ENCODE data around the gene MYH9. TPM values are rescaled to one million over a fixed set of nuclear protein-coding genes. Genes with fewer than 3 reads are reported as not detected.
A peak's percentile ranks its signal among the peaks of the same experiment; 100 is the strongest.

MYH9 gene
- polyA plus RNA-seq, 3 donors = 247 to 318 (median 290) TPM

GRCh38 chr22:36328635-36329253 is 59.0 kb downstream of the MYH9 start:
- DNase-seq (ENCODE audit: extremely low read depth in 1 of 11, low read depth in 9 of 11, low spot score in 4 of 11) = peak in 2 of 11 donors; percentile 50 to 62

DNA sequence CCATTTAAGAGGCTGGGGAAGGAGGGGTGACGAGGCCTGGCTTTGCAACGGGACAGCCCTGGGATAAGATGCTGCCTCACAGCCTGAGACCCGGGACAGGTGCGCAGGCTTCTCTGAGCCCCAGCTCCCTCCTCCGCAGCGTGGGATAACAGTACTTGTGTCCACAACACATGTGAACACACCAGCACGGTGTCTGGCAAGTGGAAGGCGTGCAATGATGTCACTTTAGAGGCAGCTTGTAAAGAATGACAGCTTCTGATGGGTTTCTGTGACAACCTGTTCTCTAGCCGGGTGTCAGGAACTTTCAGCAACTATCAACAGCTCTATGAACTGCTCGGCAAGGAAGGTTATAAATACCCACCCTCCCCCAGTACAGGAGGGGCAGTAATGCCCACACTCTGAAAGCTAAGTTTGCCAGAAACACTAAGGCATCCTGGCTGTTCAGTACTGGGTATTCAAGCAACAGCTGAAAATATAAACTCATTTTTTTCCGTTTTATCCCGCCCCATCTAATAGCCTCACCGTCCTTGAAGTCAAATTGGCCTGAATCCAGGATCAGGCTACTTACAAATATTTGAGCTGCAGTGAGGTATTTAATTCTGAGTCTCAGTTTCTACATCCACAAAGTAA is 59.7 kb downstream of the MYH9 start:
- DNase-seq (ENCODE audit: extremely low read depth in 1 of 11, low read depth in 9 of 11, low spot score in 4 of 11) = no peak

DNA sequence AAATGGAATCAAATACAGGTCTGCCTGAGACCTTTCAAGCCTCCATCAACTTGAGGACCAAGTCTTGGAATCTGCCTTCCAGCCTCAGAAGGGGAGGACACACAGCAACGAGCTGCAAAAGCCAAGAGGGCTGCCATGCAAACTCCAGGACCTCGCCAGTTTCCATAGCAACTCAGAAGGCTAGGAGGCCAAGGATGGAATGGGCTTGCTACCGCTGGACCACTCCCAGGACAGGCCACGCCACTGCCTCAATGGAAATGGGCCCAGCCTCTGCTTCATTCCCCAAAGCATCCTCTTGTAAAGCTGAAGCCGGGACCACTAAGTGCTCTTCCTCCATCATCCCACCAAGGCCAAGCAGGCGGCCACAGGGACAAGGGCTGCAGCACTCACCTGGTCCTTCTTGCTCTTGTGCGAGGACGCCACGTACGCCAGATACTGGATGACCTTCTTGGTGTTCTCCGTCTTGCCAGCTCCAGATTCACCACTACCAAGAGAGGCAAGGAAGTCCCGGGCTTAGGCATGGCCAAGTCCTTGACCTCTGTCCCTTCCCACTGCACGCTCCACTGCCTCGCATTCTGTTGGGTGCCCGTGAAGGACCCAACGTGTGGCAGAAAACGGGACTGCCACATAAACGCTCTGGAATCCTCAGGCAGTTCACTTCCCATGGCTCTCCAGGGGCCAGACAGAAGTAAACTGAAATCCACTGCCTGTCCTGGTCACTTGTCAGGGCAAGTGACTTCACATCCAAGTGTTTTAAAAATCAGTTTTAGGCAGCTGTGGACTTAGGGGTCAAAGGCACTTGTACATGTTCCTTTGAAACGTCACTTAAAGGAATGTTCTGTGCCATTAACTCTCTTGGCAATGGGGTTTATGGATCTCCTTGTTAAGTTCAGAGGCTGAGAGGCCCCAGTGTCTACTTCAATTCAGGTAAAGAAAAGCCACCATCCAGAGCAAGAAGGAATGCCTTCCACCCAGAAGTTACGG is 61.3 kb downstream of the MYH9 start:
- no peak for DNase-seq (ENCODE audit: extremely low read depth in 1 of 11, low read depth in 9 of 11, low spot score in 4 of 11)

- DNase-seq (ENCODE audit: extremely low read depth in 1 of 11, low read depth in 9 of 11, low spot score in 4 of 11) = no peak
These were observed 62.4 kb downstream of the MYH9 start for GRCh38 chr22:36325154-36326031.

GRCh38 chr22:36324414-36324813 is 63.4 kb downstream of the MYH9 start:
- no peak for DNase-seq (ENCODE audit: extremely low read depth in 1 of 11, low read depth in 9 of 11, low spot score in 4 of 11)

DNA sequence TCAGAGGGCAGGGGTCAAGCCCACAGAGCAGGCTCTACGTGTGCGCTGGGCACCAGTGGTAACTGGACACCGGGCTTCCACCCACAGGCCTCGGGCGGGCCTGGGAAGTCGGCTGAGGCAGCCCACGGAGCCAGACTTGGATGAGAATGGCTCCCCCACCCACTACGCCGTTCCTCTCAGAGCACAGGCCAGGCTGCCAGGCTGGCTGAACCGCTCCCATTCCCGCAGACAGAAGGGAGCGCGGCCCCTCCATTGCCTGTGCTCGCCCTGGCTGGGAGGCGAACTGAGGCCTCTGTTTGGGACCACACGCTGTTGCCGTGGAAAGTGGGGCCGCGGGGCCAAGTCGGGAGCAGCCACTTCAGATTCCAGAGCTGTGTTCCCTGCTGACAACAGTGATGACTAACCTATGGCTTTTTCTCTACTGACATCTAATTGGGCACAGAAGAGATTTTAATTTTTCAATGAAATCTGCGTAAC is 63.9 kb downstream of the MYH9 start:
- DNase-seq (ENCODE audit: extremely low read depth in 1 of 11, low read depth in 9 of 11, low spot score in 4 of 11) = no peak

GRCh38 chr22:36323182-36323854 is 64.4 kb downstream of the MYH9 start:
- DNase-seq (ENCODE audit: extremely low read depth in 1 of 11, low read depth in 9 of 11, low spot score in 4 of 11) = no peak

DNA sequence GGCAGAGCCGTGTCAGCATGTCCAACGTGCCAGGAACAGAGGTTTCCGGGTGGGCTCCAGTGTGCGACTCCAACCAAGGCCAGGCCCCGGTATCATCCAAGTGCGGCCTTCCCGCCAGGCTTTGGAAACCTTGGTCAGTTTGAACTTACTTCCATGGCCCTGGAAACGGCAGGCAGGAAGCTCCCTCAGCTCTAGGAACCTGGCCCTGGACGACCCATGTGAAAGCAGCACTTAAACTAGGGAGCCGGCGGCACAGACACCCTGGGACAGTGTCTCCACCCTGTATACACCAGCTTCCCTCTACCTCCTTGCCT is 65.2 kb downstream of the MYH9 start:
- DNase-seq (ENCODE audit: extremely low read depth in 1 of 11, low read depth in 9 of 11, low spot score in 4 of 11) = no peak

GRCh38 chr22:36321797-36322601 is 65.8 kb downstream of the MYH9 start:
- DNase-seq (ENCODE audit: extremely low read depth in 1 of 11, low read depth in 9 of 11, low spot score in 4 of 11) = no peak

DNA sequence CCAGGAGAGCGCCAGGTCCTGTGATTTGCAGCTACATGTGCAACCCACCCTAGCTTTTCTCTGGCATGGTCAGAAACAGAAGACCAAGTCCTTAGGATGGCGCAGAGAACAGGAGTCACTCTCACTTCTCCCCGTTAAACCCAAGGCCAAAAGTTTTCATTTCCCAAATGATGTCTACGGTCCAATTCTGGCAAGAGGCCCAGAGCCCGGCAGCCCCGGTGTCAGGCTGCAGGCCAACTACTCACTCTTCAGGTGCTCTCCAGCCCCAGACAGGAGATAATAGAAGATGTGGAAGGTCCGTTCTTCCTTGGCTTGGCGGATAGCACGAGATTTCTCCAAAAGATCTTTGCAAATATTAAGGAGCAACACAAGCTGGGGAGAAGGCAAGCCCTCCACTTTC is 67.2 kb downstream of the MYH9 start:
- DNase-seq (ENCODE audit: extremely low read depth in 1 of 11, low read depth in 9 of 11, low spot score in 4 of 11) = no peak

DNA sequence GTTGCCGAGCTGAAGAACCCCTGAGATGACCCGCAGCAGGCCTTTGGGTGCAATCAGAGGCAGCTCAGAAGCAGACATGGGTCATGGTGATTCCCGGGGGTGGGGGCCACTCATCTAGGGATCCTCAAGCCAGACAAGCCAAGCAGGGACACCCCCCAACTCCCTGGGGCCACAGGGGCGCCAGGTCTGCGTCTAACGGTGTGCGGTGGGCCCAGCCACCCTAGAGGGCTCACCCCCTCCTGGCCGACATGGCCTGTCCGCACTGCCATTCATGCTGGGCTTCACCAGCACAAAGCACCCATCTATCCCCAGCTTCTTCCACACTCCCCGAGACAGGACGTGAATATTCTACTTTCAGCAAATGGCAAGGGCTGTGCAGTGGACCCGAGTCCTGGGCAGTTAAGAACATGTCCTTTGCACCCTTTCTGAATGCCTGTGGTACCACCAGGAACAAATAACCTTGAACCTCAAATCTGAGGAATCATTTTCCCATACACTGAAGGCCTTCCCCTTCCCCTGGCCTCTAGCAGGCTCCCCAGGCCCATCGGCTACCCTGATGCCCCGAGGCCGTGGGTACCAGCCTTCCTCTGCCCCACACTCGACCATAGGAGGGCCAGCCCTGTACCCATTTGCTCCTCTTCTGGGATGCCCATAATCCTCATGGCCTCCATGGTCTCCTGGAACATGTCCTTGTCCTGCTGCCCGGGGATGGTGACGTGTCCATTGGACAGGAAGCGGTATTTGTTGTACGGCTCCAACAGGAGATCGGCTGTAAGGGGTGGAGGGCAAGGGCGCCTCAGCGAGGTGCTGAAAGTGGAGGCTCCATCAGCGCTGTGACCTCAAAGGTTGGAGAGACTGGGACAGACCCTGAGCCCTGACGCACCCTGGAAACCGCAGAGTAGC is 67.9 kb downstream of the MYH9 start:
- DNase-seq (ENCODE audit: extremely low read depth in 1 of 11, low read depth in 9 of 11, low spot score in 4 of 11) = no peak

DNA sequence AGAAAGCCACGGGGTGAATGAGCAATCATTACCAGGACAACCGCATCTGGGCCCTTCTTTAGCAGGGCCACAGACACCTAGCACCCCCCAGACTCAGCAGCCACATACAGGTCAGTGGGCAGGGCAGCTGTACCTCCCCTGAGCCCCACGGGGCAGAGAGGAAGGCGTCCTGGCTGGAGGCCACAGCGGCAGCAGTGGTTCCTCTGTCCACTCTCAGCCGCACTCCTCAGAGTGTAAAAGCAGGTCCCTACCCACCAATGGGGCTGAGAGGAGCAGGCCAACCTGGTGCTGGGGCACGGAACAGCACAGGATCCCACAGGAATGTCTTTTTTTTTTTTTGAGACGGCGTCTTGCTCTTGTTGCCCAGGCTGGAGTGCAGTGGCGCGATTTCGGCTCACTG is 69.3 kb downstream of the MYH9 start:
- DNase-seq (ENCODE audit: extremely low read depth in 1 of 11, low read depth in 9 of 11, low spot score in 4 of 11) = no peak

GRCh38 chr22:36317658-36318271 is 70.0 kb downstream of the MYH9 start:
- DNase-seq (ENCODE audit: extremely low read depth in 1 of 11, low read depth in 9 of 11, low spot score in 4 of 11) = no peak

- no peak for DNase-seq (ENCODE audit: extremely low read depth in 1 of 11, low read depth in 9 of 11, low spot score in 4 of 11)
These were observed 71.3 kb downstream of the MYH9 start for GRCh38 chr22:36316419-36316818.

- DNase-seq (ENCODE audit: extremely low read depth in 1 of 11, low read depth in 9 of 11, low spot score in 4 of 11) = no peak
These were observed 72.4 kb downstream of the MYH9 start for GRCh38 chr22:36315325-36315724.

DNA sequence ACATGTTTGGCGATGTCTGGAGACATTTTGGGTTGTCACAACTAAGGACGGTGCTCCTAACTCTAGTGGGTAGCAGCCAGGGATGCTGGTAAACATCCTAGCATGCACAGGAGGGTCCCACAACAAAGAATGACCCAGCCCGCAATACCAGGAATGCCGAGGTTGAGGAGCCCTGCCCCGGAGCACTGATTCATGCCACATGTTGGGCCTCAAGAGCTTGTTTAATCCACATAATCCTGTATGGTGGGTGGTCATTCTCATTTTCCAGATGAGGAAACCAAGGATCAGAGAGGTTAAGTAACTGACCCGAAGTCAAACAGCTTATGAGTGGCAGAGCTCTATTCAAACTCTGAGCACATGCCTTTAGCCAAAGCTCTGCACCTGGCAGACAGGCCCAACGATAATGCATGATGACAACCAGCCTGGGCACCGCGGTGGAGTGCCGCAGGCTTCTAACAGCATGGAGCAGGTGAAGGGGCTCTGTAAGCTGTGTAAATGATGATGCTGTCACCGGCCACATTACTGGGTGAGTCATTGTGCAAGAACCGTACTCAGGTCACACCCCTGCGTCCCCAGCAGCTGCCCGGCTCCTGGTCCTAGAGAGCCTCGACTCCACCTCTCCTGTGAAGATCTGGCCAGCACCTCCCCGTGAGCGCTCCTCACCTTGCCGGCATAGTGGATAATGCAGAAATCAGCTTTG is 76.2 kb downstream of the MYH9 start:
- DNase-seq (ENCODE audit: extremely low read depth in 1 of 11, low read depth in 9 of 11, low spot score in 4 of 11) = no peak

Data from renal cortex interstitium (tissue), 11 donors.